KOPT-K1 (cell line): ENCODE measurements around the gene YPEL1.
A peak's percentile ranks its signal among the peaks of the same experiment; 100 is the strongest.
"Not testable (repeated sequence)": the region's sequence is repeated elsewhere in the genome, so short reads cannot be mapped to it uniquely, and the experiment has no call there.

ENCODE experiments used
- H3K27ac ChIP-seq: fragments of 200-600 bp; sonication (generic); 2 replicates; pipeline ENCODE4 v1.5.1; 2016; ENCODE audit warnings: antibody characterized with exemption, mild to moderate bottlenecking, low read depth, low read length; ENCODE audit not compliant: poor library complexity, severe bottlenecking
- H3K36me3 ChIP-seq: fragments of 200-600 bp; sonication (generic); 2 replicates; pipeline ENCODE4 v1.5.1; 2017; ENCODE audit warnings: antibody characterized with exemption, mild to moderate bottlenecking, low read length, moderate library complexity; ENCODE audit not compliant: insufficient read depth
- H3K9me3 ChIP-seq: fragments of 200-600 bp; sonication (generic); 2 replicates; pipeline ENCODE4 v1.5.1; 2017; ENCODE audit warnings: antibody characterized with exemption, low read length, mild to moderate bottlenecking; ENCODE audit not compliant: insufficient read depth, poor library complexity, severe bottlenecking

The YPEL1 gene

DNA sequence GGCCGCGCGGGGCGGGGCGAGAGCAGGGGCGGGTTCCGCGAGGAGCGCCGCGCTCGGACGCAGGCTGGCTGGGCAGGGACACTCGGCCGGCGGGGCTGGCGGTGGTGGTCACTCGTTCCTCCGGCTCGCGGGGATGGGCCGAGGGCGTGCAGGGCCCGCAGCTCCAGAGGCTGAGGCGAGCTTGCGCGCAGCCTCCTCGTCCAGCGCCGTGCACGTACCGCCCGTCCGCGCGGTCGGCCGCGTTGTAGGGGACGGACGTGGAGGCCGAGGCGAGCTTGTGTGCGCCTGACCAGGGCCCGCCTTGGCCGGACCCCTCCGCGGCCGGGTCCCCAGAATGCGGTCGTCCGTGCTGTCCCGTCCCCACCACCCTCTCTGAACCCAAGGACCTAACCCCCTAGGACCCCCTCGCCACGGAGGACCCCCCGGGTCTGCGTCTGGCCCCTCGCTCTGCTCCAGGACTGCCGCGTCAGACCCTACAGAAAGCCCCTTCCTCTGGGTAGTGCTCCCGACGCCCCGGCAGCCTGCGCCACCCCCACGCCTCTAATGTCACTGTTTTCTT is 569 bp upstream of the YPEL1 start:
- Histone ChIP-seq H3K36me3 (no peaks in the 10 kb centered on the region), H3K9me3 (no peaks in the 10 kb centered on the region), H3K27ac (peak overlapping the region; percentile 76)

- Histone ChIP-seq H3K9me3 (no peaks in the 10 kb centered on the region), H3K27ac (peak overlapping the region; percentile 76)
Measured at GRCh38 chr22:21734540-21735199, 924 bp downstream of the YPEL1 start.

GRCh38 chr22:21731503-21731902 is 4.1 kb downstream of the YPEL1 start:
- Histone ChIP-seq H3K27ac (no peak overlapping the region), H3K36me3 (no peaks in the 10 kb centered on the region), H3K9me3 (no peaks in the 10 kb centered on the region)

More at GRCh38 chr22:21734540-21735199, 924 bp downstream of the YPEL1 start:
- H3K36me3 ChIP-seq = no peaks in the 10 kb centered on the region

DNA sequence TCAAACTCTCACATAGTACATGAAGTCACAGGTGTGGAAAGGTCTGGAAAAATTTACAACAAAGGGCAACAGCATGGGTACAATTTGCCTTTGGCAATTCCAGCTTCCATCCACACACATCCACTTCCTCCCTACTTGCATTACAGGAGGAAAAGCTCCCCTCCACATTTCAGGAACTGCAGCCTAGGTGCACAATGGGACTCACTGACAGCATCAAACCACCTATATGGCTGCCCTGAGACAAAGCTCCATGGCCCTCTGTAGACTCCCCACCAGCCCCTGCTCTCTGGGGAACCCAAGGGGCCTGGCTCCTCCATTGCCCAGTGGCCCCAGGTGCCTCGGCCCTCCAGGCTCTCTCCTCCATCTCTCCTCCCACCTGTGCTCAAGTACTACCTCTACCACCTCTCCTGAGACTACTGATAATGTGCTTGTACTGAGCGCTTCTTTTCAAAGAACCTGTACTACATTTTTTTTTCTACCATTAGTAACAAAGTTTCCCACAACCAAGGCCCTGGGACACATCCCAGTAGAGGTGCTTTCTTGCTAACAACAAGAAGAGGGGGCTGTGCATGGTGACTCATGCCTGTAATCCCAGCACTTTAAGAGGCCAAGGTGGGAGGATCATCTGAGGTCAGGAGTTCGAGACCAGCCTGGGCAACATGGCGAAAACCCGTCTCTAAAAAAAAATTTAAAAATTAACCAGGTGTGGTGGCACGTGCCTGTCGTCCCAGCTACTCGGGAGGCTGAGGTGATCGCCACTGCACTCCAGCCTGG is 4.9 kb downstream of the YPEL1 start:
- Histone ChIP-seq H3K9me3 (no peaks in the 10 kb centered on the region), H3K36me3 (no peaks in the 10 kb centered on the region), H3K27ac (no peak overlapping the region)

GRCh38 chr22:21729184-21729583 is 6.4 kb downstream of the YPEL1 start:
- not testable (repeated sequence) for H3K9me3 ChIP-seq, H3K36me3 ChIP-seq, H3K27ac ChIP-seq

DNA sequence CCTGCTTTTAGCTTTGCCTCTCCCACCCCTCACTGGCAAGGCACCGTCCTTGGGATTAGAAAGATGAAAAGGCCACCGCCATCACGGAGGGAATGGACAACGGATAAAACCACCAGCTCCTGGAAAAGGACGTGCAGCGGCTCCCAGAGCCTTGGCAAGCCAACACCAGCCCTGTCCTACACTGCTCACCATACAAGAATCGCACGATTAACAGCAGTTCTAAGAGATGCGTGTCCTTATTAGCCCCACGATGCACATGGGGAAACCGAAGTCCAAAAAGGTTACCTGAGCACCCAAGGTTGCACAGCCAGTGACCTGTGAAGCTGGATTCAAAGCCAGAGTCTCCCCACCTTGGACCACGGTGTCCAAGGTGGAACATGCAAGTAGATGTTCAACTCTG is 7.3 kb downstream of the YPEL1 start:
- Histone ChIP-seq H3K36me3 (no peaks in the 10 kb centered on the region), H3K9me3 (no peaks in the 10 kb centered on the region), H3K27ac (no peak overlapping the region)

DNA sequence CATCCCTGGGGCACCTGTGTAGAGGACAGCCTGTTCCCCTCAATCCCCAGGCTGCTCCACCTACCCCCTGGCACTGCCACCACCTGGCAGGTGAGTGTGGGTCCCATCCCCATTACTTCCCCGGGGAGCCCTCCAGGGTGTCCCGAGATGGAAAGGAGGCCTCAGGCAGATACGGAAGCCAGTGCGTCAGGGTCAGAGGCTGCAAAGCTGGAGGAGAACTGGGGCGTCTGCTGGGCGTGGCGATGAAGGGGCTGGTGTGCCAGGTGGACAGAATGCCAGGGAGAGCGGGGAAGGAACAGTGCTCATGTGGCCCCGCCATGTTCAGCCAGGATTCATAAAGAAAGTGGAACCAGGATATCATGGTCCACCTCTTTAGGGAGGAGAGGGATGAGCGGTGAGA is 7.8 kb downstream of the YPEL1 start:
- Histone ChIP-seq H3K27ac (no peak overlapping the region), H3K9me3 (no peaks in the 10 kb centered on the region), H3K36me3 (no peaks in the 10 kb centered on the region)

DNA sequence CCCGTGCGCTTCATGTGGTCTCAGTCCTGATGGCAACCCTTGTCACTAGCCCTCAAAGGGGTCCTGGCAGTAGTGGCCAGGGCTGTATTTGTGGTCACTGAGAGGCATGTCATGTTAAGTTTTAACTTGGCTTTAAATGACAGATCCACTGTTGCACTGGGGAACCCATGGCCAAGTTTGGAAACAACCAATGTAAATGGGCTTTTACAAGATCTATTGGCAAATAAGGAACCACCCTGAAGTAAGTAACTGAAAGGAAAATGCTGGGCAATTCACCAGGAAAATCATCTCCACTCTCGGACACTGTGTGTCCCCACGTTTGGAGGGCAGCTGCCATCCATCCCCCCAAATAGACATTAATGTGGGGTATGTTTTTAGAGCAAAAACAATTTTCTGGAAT is 8.4 kb downstream of the YPEL1 start:
- H3K27ac ChIP-seq = peak overlapping the region; percentile 14

GRCh38 chr22:21726650-21727049 is 8.9 kb downstream of the YPEL1 start:
- H3K36me3 ChIP-seq = no peaks in the 10 kb centered on the region
- no peaks in the 10 kb centered on the region for H3K9me3 ChIP-seq
- peak overlapping the region; percentile 14 for H3K27ac ChIP-seq

More for the DNA sequence above, 8.4 kb downstream of the YPEL1 start:
- Histone ChIP-seq H3K9me3 (no peaks in the 10 kb centered on the region), H3K36me3 (no peaks in the 10 kb centered on the region)

DNA sequence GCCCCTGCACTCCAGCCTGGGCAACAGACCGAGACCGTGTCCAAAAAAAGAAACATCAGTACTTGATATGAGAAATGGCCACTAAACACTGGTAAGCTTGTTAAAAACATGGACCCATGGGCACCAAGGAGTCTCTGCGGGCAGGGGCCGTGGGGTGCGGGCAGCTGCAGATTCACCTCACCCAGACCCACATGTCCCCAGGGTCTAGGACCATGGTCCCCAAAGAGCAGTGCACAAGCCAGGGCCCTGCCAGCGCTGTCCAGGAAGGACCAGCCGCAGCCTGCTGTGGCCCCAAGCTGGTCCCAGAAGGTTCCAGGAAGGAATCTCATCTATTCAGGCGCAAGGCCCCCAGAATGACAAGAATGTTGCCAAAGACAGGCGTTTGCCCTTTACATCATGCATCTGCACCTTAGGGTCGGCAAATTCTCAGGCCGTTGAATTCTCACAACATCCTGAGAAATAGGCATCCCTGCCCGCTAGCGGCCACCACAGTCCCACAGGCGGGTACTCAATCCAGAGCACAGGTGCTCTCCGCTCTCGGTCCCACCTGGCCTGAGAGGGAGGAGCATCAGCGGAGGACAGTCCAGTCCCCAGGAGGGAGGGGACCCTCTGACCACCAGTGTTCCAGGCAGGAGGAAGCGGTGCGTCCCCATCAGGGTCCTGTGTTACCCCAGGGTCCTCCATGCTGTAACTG is 9.5 kb downstream of the YPEL1 start:
- no peak overlapping the region for H3K27ac ChIP-seq
- no peaks in the 10 kb centered on the region for H3K9me3 ChIP-seq
- no peaks in the 10 kb centered on the region for H3K36me3 ChIP-seq

GRCh38 chr22:21724496-21724895 is 11.1 kb downstream of the YPEL1 start:
- not testable (repeated sequence) for H3K9me3 ChIP-seq, H3K36me3 ChIP-seq, H3K27ac ChIP-seq

DNA sequence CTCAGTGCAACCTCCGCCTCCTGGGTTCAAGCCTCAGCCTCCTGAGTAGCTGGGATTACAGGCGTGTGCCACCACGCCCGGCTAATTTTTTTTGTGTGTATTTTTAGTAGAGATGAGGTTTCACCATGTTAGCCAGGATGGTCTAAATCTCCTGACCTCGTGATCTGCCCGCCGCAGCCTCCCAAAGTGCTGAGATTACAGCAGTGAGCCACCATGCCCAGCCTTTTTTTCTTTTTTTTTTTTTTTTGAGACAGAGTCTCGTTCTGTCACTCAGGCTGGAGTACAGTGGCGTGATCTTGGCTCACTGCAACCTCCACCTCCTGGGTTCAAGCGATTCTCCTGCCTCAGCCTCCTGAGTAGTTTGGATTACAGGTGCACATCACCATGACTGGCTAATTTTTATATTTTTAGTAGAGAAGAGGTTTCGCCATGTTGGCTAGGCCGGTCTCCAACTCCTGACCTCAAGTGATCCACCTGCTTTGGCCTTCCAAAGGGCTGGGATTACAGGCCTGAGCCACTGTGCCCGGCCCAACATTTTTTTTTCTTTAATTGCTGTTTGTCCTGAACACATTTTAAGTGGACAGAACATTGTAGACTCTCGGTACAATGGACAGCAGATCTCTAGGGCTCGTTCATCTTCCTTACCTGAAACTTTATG is 14.3 kb downstream of the YPEL1 start:
- not testable (repeated sequence) for H3K36me3 ChIP-seq, H3K27ac ChIP-seq, H3K9me3 ChIP-seq

GRCh38 chr22:21720191-21720859 is 15.3 kb downstream of the YPEL1 start:
- not testable (repeated sequence) for H3K9me3 ChIP-seq, H3K27ac ChIP-seq, H3K36me3 ChIP-seq

DNA sequence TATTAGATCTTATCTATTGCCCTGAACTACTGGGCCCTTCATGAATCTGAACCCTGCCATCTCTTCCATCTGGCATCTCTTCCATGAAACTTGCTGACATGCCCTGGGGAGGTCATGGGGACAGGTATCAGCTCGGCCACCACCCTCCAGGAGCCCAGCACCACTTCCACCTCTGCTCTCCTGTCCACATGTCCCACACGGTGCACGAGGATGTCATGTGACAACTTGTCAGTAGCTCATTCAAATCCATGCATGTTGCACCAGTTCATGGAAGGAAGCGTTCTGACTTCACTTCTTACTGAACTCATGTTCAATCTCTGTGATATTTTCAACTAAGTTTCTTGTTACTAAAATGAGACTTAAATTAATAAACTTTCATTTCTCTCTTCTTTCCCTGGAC is 16.6 kb downstream of the YPEL1 start:
- Histone ChIP-seq H3K9me3 (no peaks in the 10 kb centered on the region), H3K27ac (no peak overlapping the region)

More for the DNA sequence above, 16.6 kb downstream of the YPEL1 start:
- no peaks in the 10 kb centered on the region; the same call in 1 of the 2 replicates for H3K36me3 ChIP-seq
